ENCODE data around the gene PSD. TPM values are rescaled to one million over a fixed set of nuclear protein-coding genes. Genes with fewer than 3 reads are reported as not detected.

Gene PSD
- polyA plus RNA-seq, 1 donor from 2014 or later: 68.8 TPM

GRCh38 chr10:102457591-102458150, 39.1 kb upstream of the PSD start:
- Histone ChIP-seq H4K20me1 (ENCODE audit: insufficient read depth) (no peaks in the 10 kb centered on the region), H3K4me3 (ENCODE audit: low read length) (no peak overlapping the region), H3K36me3 (ENCODE audit: insufficient read depth, low read length) (no peaks in the 10 kb centered on the region), H3K79me2 (replicated peaks; ENCODE audit: insufficient read depth, low read length) (no peaks in the 10 kb centered on the region), H3F3A (ENCODE audit: insufficient read depth, low read length, poor library complexity, severe bottlenecking) (no peaks in the 10 kb centered on the region), H3K9me3 (ENCODE audit: low read length) (no peaks in the 10 kb centered on the region), H2AFZ (ENCODE audit: low read depth, low read length) (no peak overlapping the region), H3K9ac (ENCODE audit: low read length) (no peak overlapping the region), H3K27me3 (ENCODE audit: insufficient read depth, low read depth, low read length) (no peaks in the 10 kb centered on the region), H3K9me2 (ENCODE audit: insufficient read depth, low read length) (no peaks in the 10 kb centered on the region), H3K27ac (ENCODE audit: low read length) (no peak overlapping the region), H3K4me2 (ENCODE audit: low read length) (no peak overlapping the region)
- no peak for TF ChIP-seq TAF1 (IDR thresholded peaks at IDR 0.05; ENCODE audit: low read depth)
- no peak for TF ChIP-seq CTCF (IDR thresholded peaks at IDR 0.05; ENCODE audit: poor library complexity, severe bottlenecking)
- no peak for TF ChIP-seq RAD21 (conservative IDR thresholded peaks at IDR 0.05)
- TF ChIP-seq EZH2 (IDR thresholded peaks at IDR 0.05; ENCODE audit: borderline replicate concordance, insufficient read depth, low read length, poor library complexity, severe bottlenecking): no peak
- TF ChIP-seq SMC3 (conservative IDR thresholded peaks at IDR 0.05; ENCODE audit: poor library complexity): no peak
- no peak for TF ChIP-seq REST (IDR thresholded peaks at IDR 0.05; ENCODE audit: borderline replicate concordance)
- no peak for TF ChIP-seq POLR2AphosphoS5 (IDR thresholded peaks at IDR 0.05)
- TF ChIP-seq EP300 (conservative IDR thresholded peaks at IDR 0.05; ENCODE audit: poor library complexity, severe bottlenecking): no peak
- no peak for TF ChIP-seq MXI1 (conservative IDR thresholded peaks at IDR 0.05; ENCODE audit: poor library complexity, severe bottlenecking)

- H3K4me3 ChIP-seq (ENCODE audit: low read length): no peak overlapping the region
- no peak overlapping the region for H3K27ac ChIP-seq (ENCODE audit: low read length)
- H3K4me2 ChIP-seq (ENCODE audit: low read length): no peak overlapping the region
- H3K79me2 ChIP-seq (replicated peaks; ENCODE audit: insufficient read depth, low read length): no peaks in the 10 kb centered on the region
- H3K9me3 ChIP-seq (ENCODE audit: low read length): no peaks in the 10 kb centered on the region
- no peaks in the 10 kb centered on the region for H3K27me3 ChIP-seq (ENCODE audit: insufficient read depth, low read depth, low read length)
- no peaks in the 10 kb centered on the region for H3K36me3 ChIP-seq (ENCODE audit: insufficient read depth, low read length)
- no peak overlapping the region for H2AFZ ChIP-seq (ENCODE audit: low read depth, low read length)
- H3K9me2 ChIP-seq (ENCODE audit: insufficient read depth, low read length): no peaks in the 10 kb centered on the region
- no peaks in the 10 kb centered on the region for H4K20me1 ChIP-seq (ENCODE audit: insufficient read depth)
- H3F3A ChIP-seq (ENCODE audit: insufficient read depth, low read length, poor library complexity, severe bottlenecking): no peaks in the 10 kb centered on the region
- TF ChIP-seq SMC3 (conservative IDR thresholded peaks at IDR 0.05; ENCODE audit: poor library complexity) (no peak), REST (IDR thresholded peaks at IDR 0.05; ENCODE audit: borderline replicate concordance) (no peak), TAF1 (IDR thresholded peaks at IDR 0.05; ENCODE audit: low read depth) (no peak), CTCF (IDR thresholded peaks at IDR 0.05; ENCODE audit: poor library complexity, severe bottlenecking) (no peak), EZH2 (IDR thresholded peaks at IDR 0.05; ENCODE audit: borderline replicate concordance, insufficient read depth, low read length, poor library complexity, severe bottlenecking) (no peak), EP300 (conservative IDR thresholded peaks at IDR 0.05; ENCODE audit: poor library complexity, severe bottlenecking) (no peak), POLR2AphosphoS5 (IDR thresholded peaks at IDR 0.05) (no peak), MXI1 (conservative IDR thresholded peaks at IDR 0.05; ENCODE audit: poor library complexity, severe bottlenecking) (no peak), RAD21 (conservative IDR thresholded peaks at IDR 0.05) (no peak)
- H3K9ac ChIP-seq (ENCODE audit: low read length): no peak overlapping the region
Measured at GRCh38 chr10:102455893-102456471, 37.4 kb upstream of the PSD start.
